A673 (cell line): ENCODE measurements around the gene CDH20. TPM values are rescaled to one million over a fixed set of nuclear protein-coding genes. Genes with fewer than 3 reads are reported as not detected.

Source experiments
- BruUV-seq: library from RNA; stranded (reverse); fragments of 400-500 nt; replicated peaks from 2 replicates; lab custom pipeline; 2021; lab: Mats Ljungman, UMichigan
- CTCF ChIA-PET: fragments of 300-600 bp; sonication (Branson Sonifier 250); formaldehyde crosslinking; loops from one replicate; lab custom pipeline; 2022; ENCODE audit warnings: antibody characterized with exemption; lab: Charles Lee
- POLR2A ChIA-PET: fragments of 300-600 bp; sonication (Branson Sonifier 250); formaldehyde crosslinking; loops from one replicate; lab custom pipeline; 2022; ENCODE audit warnings: antibody characterized with exemption; ENCODE audit not compliant: low non-redundant PET; lab: Charles Lee
- DNase-seq: peaks from one replicate; pipeline ENCODE4 v3.0.0-alpha.2; 2015; ENCODE audit warnings: low spot score
- H3K27ac ChIP-seq: fragments of 200-600 bp; sonication (generic); 2 replicates; pipeline ENCODE4 v1.5.1; 2016; ENCODE audit warnings: mixed run types, low read depth, mild to moderate bottlenecking, mixed read lengths, antibody characterized with exemption, low read length; ENCODE audit not compliant: poor library complexity, severe bottlenecking
- H3K27me3 ChIP-seq: fragments of 200-600 bp; sonication (generic); replicated peaks from 2 replicates; pipeline ENCODE4 v1.6.1; 2017; ENCODE audit warnings: mixed run types, low read depth, mild to moderate bottlenecking, mixed read lengths, antibody characterized with exemption, low read length; ENCODE audit not compliant: insufficient read depth, poor library complexity
- H3K36me3 ChIP-seq: fragments of 200-600 bp; sonication (generic); 2 replicates; pipeline ENCODE4 v1.6.1; 2016; ENCODE audit warnings: mixed run types, mild to moderate bottlenecking, mixed read lengths, antibody characterized with exemption, low read length; ENCODE audit not compliant: insufficient read depth, poor library complexity, severe bottlenecking
- H3K4me1 ChIP-seq: fragments of 200-600 bp; sonication (generic); 2 replicates; pipeline ENCODE4 v1.6.1; 2017; ENCODE audit warnings: mixed run types, mild to moderate bottlenecking, mixed read lengths, antibody characterized with exemption, low read length; ENCODE audit not compliant: insufficient read depth, poor library complexity, severe bottlenecking
- H3K4me3 ChIP-seq: fragments of 200-600 bp; sonication (generic); 2 replicates; pipeline ENCODE4 v1.5.1; 2016; ENCODE audit warnings: low read depth, mixed run types, mild to moderate bottlenecking, mixed read lengths, low read length; ENCODE audit not compliant: poor library complexity, severe bottlenecking
- H3K9me3 ChIP-seq: fragments of 200-600 bp; sonication (generic); 2 replicates; pipeline ENCODE4 v1.6.1; 2016; ENCODE audit warnings: mixed run types, low read depth, mild to moderate bottlenecking, mixed read lengths, antibody characterized with exemption, low read length; ENCODE audit not compliant: poor library complexity, severe bottlenecking
- EZH2 ChIP-seq: fragments of 200-600 bp; sonication (generic); IDR thresholded peaks from 2 replicates; pipeline ENCODE4 v1.6.1; 2017; ENCODE audit warnings: borderline replicate concordance, low read depth, mild to moderate bottlenecking, mixed read lengths, antibody characterized with exemption, low read length; ENCODE audit not compliant: poor library complexity, severe bottlenecking
- intact Hi-C: fragments of 100-400 bp; cut with micrococcal nuclease; formaldehyde crosslinking; loops from one replicate; pipeline ENCODE4 v1.10.0; 2022; ENCODE audit not compliant: unreplicated experiment
- total RNA-seq: library from RNA; stranded (reverse); gene quantifications from 2 replicates; pipeline ENCODE4 v1.2.3, GENCODE V29; 2021
- TF ChIP-seq, protein P1 (sequence below): fragments of 300-800, 200-600 bp; sonication (generic); conservative IDR thresholded peaks from 2 replicates; pipeline ENCODE4 v1.5.1; 2017; ENCODE audit warnings: low read depth, mild to moderate bottlenecking, antibody characterized with exemption, low read length, moderate library complexity, mixed read lengths

The CDH20 gene
- total RNA-seq, 1 experiment from 2014 or later = 0.21 TPM

- H3K27ac ChIP-seq = no peak overlapping the region
- H3K9me3 ChIP-seq = no peaks in the 10 kb centered on the region
- no TSS peak for BruUV-seq
- no peak overlapping the region for H3K4me3 ChIP-seq
- intact Hi-C loops = no loop called here
- H3K27me3 ChIP-seq = no peaks in the 10 kb centered on the region
- no peaks in the 10 kb centered on the region for H3K4me1 ChIP-seq
- no peak for TF ChIP-seq EZH2
- TF ChIP-seq, protein P1, sequence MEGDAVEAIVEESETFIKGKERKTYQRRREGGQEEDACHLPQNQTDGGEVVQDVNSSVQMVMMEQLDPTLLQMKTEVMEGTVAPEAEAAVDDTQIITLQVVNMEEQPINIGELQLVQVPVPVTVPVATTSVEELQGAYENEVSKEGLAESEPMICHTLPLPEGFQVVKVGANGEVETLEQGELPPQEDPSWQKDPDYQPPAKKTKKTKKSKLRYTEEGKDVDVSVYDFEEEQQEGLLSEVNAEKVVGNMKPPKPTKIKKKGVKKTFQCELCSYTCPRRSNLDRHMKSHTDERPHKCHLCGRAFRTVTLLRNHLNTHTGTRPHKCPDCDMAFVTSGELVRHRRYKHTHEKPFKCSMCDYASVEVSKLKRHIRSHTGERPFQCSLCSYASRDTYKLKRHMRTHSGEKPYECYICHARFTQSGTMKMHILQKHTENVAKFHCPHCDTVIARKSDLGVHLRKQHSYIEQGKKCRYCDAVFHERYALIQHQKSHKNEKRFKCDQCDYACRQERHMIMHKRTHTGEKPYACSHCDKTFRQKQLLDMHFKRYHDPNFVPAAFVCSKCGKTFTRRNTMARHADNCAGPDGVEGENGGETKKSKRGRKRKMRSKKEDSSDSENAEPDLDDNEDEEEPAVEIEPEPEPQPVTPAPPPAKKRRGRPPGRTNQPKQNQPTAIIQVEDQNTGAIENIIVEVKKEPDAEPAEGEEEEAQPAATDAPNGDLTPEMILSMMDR = no peak
- ChIA-PET POLR2A (no interaction called here), CTCF (no interaction called here)
- no peaks in the 10 kb centered on the region for H3K36me3 ChIP-seq
- DNase-seq = no peak
These were observed 64.0 kb downstream of the CDH20 start for GRCh38 chr18:61397222-61397621.

DNA sequence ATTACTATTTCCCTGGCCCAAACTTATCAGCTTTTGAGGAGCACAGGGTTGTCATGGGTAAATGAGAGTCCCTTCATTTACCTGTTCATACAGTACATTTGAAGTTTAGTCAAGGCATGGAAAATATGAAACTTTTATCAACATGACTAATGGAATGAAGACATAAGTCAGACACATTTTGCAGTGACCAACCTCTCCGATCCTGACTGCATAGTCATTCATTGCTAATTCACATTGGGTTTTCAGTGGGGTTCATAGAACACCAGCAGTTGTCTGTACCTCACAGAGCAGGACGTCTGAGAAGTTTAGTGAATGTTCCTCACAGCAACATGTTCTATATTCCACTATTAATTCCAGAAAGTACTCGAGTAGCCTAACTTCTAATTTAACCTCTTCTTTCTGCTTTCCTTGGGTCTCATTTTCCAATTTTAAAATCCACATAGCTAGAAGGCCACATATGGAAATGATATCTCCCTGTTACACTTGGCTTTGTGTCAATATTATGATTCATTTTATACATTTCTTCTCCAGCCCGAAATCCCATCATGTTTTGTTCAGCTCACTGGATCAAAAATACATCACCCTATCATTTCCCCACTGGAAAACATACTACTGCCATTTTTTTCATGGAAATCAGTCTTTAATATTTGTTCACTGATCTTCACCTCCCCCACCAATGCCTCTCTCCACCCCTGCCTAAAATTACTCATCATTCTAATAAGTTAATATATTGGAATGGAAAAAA lies 65.9 kb downstream of the CDH20 start:
- POLR2A ChIA-PET = no interaction called here
- Histone ChIP-seq H3K27ac (no peak overlapping the region), H3K36me3 (no peaks in the 10 kb centered on the region), H3K4me3 (no peak overlapping the region), H3K27me3 (no peaks in the 10 kb centered on the region), H3K9me3 (no peaks in the 10 kb centered on the region), H3K4me1 (no peaks in the 10 kb centered on the region)
- TF ChIP-seq EZH2 = no peak
- TF ChIP-seq, protein P1 = no peak
- BruUV-seq = no TSS peak
- CTCF ChIA-PET = no interaction called here
- DNase-seq = no peak
- intact Hi-C loops = no loop called here

GRCh38 chr18:61400016-61400635 lies 66.9 kb downstream of the CDH20 start:
- TF ChIP-seq, protein P1 = no peak
- TF ChIP-seq EZH2 = no peak
- H3K4me1 ChIP-seq = no peaks in the 10 kb centered on the region
- intact Hi-C loops = no loop called here
- H3K27ac ChIP-seq = no peak overlapping the region
- H3K4me3 ChIP-seq = no peak overlapping the region
- BruUV-seq = no TSS peak
- CTCF ChIA-PET = no interaction called here
- POLR2A ChIA-PET = no interaction called here
- H3K27me3 ChIP-seq = no peaks in the 10 kb centered on the region
- DNase-seq = no peak
- H3K36me3 ChIP-seq = no peaks in the 10 kb centered on the region
- no peaks in the 10 kb centered on the region for H3K9me3 ChIP-seq
